ENCODE results near the gene MPPED2.
A peak's percentile ranks its signal among the peaks of the same experiment; 100 is the strongest.

MPPED2 gene

DNA sequence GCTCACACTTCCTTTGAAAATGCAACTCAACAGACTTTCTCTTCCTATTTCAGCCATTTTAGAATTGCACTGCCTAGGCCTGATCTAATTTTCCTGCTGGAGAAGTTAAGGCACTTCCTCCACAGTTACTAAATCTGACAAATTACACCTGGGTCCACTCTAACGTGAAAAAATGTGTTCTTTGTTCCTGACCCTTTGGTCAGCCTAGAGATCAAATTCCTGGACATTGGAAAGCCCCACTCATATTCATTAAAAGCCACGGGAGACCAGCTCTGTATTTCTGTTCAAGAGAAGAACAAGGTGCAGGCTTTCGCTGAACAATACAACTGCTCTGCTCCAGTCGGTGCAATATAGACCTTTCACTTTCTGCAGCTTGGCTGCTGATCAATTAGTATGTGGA is 96.6 kb downstream of the MPPED2 start:
- H3K4me1 Mint-ChIP-seq = no peaks in the 10 kb centered on the region
- no peak overlapping the region for H3K27ac Mint-ChIP-seq
- H3K4me3 Mint-ChIP-seq = no peak overlapping the region
- peaks cover 15% of the 10 kb centered on the region for H3K27me3 Mint-ChIP-seq
- H3K36me3 Mint-ChIP-seq = no peaks in the 10 kb centered on the region
- ATAC-seq = no peak
- no peaks in the 10 kb centered on the region for H3K9me3 Mint-ChIP-seq

DNA sequence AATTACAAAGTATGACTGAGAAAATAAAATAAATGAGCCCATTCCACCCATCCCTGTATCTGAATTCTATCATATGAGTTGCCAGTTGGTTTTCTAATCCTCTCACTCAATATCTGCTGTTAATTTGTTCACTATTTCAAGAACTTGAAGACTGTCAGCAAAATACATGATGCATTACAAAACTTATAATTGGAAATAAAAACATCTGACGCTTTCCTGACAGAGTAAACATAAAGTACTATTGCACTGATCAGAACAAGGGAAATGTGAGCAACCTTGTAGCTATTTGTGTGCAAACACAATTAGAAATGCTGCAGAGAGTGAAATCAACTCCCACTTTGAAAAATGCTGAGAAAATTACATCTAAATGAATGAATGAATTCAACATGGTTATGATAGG is 97.1 kb downstream of the MPPED2 start:
- no peak overlapping the region for H3K4me3 Mint-ChIP-seq
- no peaks in the 10 kb centered on the region for H3K36me3 Mint-ChIP-seq
- H3K9me3 Mint-ChIP-seq = no peaks in the 10 kb centered on the region
- H3K4me1 Mint-ChIP-seq = no peaks in the 10 kb centered on the region
- no peak overlapping the region for H3K27ac Mint-ChIP-seq
- peaks cover 15% of the 10 kb centered on the region for H3K27me3 Mint-ChIP-seq
- no peak for ATAC-seq

DNA sequence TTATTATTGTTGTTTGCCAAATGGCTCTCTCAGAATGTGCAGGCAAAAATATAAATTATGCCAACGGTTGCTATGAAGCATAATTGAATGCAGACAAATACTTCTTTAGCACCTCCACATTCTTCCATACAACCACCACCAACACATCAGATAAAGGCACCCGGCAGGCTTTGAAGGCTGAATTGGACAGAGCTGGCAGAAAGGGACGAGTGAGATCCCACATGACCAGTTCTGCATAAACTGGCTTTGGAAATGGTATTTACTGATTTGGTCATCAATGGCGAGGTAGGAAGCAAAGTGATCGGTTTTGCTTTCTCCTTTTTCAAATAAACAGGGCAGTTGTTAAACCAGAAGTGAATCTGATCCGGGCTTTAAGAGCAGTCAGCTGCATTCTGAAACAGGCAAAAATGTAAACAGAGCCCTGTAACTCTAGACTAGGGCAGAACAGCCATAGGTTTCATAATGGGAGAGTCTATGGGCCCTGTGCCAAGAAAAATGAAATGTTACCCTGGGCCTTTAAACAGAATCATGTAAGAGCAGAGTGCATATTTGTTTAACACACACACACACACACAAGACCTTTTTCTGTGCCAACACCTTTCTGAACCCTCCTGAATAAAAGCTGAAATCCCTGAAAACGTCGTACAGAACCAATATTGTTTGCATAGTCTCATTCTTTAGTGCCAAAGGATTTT is 97.7 kb downstream of the MPPED2 start:
- Mint-ChIP-seq H3K9me3 (no peaks in the 10 kb centered on the region), H3K4me3 (no peak overlapping the region), H3K27ac (no peak overlapping the region), H3K4me1 (no peaks in the 10 kb centered on the region), H3K36me3 (no peaks in the 10 kb centered on the region), H3K27me3 (peaks cover 15% of the 10 kb centered on the region)
- no peak for ATAC-seq

DNA sequence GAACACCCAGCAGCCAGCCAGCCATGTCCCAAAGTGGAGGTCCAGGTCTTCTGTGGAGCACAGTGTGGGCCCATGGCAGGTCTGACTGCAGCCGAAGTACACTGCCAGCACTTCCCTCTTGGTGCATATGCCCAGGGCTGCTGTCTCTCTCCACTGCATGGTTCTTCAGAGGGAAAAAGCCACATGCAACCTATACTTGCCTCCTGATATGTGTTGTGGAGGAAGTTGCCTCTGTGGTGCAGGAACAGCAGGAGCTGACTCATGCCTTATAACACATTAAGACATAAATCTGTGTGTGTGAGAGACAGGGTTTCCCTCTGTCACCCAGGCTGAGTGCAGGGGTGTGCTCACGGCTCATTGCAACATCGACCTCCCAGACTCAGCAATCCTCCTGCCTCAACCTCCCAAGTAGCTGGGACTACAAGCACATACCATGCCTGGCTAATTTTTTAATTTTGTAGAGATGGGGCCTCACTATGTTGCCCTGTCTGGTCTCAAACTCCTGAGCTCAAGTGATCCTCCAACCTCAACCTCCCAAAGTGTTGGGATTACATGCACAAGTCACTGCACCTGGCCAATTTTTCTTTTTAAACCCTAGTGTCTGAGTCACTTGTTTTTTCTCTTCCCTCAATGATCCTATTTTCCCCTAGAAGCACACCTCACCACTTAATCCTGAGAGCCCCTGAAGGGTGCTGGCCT is 98.8 kb downstream of the MPPED2 start:
- Mint-ChIP-seq H3K4me3 (no peak overlapping the region), H3K36me3 (no peaks in the 10 kb centered on the region), H3K27ac (no peak overlapping the region), H3K27me3 (peaks cover 15% of the 10 kb centered on the region), H3K9me3 (no peaks in the 10 kb centered on the region), H3K4me1 (no peaks in the 10 kb centered on the region)
- peak; percentile 20 for ATAC-seq

DNA sequence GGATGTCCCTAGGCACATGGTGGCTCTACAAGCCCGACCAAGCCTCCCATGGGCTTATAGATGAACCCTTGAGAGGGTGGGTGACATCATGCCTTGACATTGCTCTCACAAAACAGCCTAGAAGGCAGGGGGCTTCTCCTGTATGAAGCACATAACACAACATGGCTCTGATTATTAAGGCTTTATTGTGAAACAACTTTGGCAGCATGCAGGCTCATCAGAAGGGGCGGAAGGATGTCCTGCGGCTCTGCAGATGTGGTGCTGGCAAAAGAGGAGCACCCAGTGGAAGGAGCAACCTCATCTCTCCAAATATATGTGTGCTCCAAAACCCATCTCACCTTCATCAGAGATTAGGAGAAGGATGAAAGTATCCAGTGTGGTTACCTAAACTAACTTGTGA is 100.4 kb downstream of the MPPED2 start:
- H3K36me3 Mint-ChIP-seq = no peaks in the 10 kb centered on the region
- no peak overlapping the region for H3K27ac Mint-ChIP-seq
- H3K9me3 Mint-ChIP-seq = no peaks in the 10 kb centered on the region
- H3K4me1 Mint-ChIP-seq = no peaks in the 10 kb centered on the region
- ATAC-seq = no peak
- no peak overlapping the region for H3K4me3 Mint-ChIP-seq
- H3K27me3 Mint-ChIP-seq = peaks cover 15% of the 10 kb centered on the region

DNA sequence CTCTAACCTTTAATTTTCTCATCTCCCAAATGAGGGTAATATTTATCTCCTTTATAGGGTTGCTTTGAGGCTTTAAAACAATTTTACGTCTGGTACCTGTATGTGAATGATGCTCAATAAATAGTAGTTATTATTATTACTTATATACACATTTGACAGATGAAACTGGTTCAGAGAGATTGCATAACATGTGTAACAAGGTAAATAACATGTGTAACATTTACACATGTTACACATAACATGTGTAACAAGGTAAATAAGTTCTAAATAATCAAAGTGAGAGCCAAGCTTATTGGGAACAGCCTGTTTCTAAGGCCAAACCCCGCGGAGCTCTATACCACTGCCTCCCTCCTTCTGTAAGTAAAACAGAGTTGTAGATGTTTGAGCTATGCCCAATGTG is 100.9 kb downstream of the MPPED2 start:
- Mint-ChIP-seq H3K4me1 (no peaks in the 10 kb centered on the region), H3K36me3 (no peaks in the 10 kb centered on the region), H3K27me3 (peaks cover 15% of the 10 kb centered on the region), H3K9me3 (no peaks in the 10 kb centered on the region), H3K4me3 (no peak overlapping the region), H3K27ac (no peak overlapping the region)
- ATAC-seq = no peak

DNA sequence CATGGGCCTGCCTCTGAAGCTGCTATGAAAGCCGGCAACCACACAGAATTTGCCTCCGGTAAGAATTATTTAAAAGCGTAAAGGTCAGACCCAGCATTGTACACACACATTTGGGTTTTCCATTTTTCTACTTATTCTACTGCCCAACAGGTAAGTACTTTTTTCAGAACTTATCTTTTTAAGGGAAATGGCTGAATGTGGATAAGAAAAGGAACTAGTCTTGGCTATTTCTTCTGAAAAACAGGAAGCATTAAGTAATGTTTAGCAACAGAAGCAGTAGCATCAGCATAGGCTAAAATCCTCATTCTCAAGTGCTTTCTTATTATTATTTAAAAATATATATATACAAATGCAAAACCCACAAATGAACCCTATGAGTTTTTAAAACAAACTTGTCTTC is 103.1 kb downstream of the MPPED2 start:
- Mint-ChIP-seq H3K36me3 (no peaks in the 10 kb centered on the region), H3K27me3 (peaks cover 22% of the 10 kb centered on the region), H3K9me3 (no peaks in the 10 kb centered on the region), H3K27ac (no peak overlapping the region), H3K4me1 (no peaks in the 10 kb centered on the region), H3K4me3 (no peak overlapping the region)
- ATAC-seq = no peak

DNA sequence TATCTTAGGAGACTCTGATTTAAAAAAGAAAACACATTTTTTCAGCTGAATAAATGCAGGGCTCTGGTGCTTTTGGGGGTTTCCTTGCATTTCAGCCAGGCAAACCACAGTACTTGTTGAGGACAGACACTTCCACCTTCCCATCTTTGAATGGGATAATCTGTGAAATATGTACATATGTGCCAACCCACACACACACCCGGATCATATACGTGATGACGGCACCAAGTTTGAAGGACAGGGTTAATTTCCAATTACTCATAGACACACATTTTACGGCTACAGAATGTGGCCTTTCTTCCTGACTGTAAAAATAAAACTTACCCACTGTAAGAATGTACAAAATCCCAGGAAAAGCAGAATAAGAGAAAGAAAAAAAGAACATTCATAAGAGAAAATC is 104.4 kb downstream of the MPPED2 start:
- Mint-ChIP-seq H3K27me3 (peaks cover 22% of the 10 kb centered on the region), H3K4me3 (no peak overlapping the region), H3K9me3 (no peaks in the 10 kb centered on the region), H3K4me1 (no peaks in the 10 kb centered on the region), H3K27ac (no peak overlapping the region), H3K36me3 (no peaks in the 10 kb centered on the region)
- ATAC-seq = no peak

DNA sequence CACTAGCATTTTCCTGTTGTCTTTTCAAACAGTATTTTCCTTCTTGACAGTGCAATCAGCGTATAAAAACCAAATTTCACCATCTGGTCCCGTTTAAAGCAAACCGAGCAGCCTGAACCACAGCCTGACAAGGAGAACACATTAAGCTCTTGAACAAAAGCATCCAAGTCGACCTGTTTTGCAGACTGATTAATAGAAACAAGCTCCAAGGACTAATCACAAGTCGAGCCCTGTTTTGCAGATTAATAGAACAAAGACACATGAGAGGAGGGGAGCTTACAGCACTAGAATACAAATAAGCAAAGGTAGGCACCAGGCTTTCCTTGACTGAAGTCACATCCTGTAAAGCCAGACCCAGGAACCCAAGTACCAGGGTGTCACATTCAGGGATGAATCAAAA is 104.8 kb downstream of the MPPED2 start:
- Mint-ChIP-seq H3K9me3 (no peaks in the 10 kb centered on the region), H3K36me3 (no peaks in the 10 kb centered on the region), H3K27me3 (peaks cover 20% of the 10 kb centered on the region), H3K4me1 (no peaks in the 10 kb centered on the region), H3K4me3 (no peak overlapping the region), H3K27ac (no peak overlapping the region)
- ATAC-seq = no peak

DNA sequence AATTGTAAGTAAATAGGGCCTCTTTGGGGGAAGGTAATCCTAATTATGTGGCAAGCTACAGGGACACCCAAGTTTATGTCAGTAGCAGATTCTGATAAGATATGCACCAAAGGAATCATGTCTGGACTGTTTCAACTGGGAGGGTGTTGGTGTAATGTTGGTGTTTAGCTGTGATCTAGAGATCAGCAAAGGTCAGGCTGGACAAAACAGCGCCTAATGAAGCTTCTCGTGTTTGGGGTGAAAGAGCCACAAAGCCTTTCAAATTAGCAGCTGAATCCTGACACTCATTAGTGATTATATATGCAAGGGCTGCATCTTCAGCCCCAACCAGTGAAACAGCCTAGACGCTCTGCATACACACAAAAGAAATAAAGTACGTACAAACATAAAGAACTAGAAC is 106.3 kb downstream of the MPPED2 start:
- Mint-ChIP-seq H3K4me3 (no peak overlapping the region), H3K36me3 (no peaks in the 10 kb centered on the region), H3K4me1 (no peaks in the 10 kb centered on the region), H3K27ac (no peak overlapping the region), H3K27me3 (peaks cover 20% of the 10 kb centered on the region), H3K9me3 (no peaks in the 10 kb centered on the region)
- no peak for ATAC-seq

DNA sequence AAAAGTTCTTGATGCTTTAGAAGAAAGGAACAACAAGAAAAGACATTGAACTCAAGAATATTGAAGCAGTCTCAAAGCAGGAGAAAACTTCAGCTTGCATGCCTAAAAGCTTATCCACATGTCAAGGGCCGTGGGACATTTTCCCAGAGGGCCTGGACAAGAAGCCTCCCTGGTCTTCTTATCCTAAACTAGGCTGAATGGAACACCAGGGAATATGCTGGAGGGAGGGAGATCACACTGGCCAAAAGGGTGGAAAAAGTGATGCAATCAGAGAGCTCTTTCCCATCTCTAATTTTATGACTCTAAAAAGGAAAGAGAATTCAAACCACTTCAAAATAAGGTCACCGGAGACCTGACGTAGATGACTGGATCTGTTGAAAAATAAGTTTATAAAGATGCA is 107.2 kb downstream of the MPPED2 start:
- Mint-ChIP-seq H3K36me3 (no peaks in the 10 kb centered on the region), H3K4me1 (no peaks in the 10 kb centered on the region), H3K4me3 (no peak overlapping the region), H3K27me3 (peaks cover 20% of the 10 kb centered on the region), H3K9me3 (no peaks in the 10 kb centered on the region), H3K27ac (no peak overlapping the region)
- no peak for ATAC-seq

DNA sequence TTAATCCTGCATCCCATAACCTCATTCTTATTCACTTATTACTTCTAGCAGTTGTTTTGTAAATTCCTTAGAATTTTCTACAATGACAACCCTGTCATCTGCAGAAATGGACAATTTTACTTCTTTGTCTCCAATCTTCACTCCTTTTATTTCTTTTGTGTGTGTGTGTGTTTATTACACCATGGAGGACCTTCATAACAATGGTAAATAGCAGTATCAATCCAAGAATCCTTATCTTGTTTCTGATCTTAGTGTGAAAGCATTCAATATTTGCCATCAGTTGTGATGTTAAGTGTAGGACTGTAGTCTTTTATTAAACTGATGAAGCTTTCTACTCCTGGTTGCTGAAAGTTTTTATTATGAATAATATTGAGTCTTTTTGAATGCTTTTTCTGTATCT is 109.1 kb downstream of the MPPED2 start:
- no peak overlapping the region for H3K27ac Mint-ChIP-seq
- H3K27me3 Mint-ChIP-seq = peaks cover 20% of the 10 kb centered on the region
- ATAC-seq = no peak
- no peaks in the 10 kb centered on the region for H3K4me1 Mint-ChIP-seq
- H3K4me3 Mint-ChIP-seq = no peak overlapping the region
- H3K36me3 Mint-ChIP-seq = no peaks in the 10 kb centered on the region
- H3K9me3 Mint-ChIP-seq = no peaks in the 10 kb centered on the region

DNA sequence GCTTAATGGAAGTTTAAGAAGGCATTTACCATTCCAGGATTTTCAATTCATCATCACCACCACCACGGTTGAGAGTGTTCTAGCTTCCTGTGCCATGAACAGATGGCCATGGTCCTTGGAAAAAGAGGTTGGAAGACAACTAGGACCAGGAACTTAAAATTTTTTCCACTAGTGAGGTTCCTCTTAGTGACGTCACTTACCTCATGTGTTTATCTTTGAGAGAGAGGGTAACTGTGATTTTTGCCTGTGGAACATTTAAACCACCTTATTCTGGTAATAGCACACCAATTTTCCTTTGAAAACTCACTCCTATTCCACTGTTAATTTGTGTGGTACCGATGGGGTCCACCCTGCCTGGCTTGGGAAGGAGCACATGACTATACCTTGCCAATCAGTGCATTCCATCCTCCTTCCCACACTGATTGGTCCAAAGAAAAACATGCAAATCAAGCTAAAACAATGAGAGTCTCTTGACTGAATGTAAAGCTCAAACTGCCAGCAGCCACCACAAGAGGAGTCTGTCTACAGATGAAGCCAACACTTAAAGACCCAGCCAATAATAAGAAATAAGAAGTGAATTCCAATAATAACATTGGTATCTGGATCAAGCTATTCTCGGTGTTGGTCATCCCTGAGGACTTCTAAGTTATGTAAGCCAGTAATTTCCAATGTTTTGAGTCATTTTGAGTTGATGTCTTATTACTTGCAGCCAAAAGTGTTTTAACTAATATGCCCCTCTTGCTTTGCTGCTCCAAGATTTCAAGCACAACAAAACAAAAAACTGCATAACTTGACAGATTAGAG is 111.8 kb downstream of the MPPED2 start:
- Mint-ChIP-seq H3K4me3 (no peak overlapping the region), H3K36me3 (no peaks in the 10 kb centered on the region), H3K27me3 (peaks cover 20% of the 10 kb centered on the region), H3K9me3 (no peaks in the 10 kb centered on the region), H3K4me1 (no peaks in the 10 kb centered on the region), H3K27ac (no peak overlapping the region)
- ATAC-seq = no peak

DNA sequence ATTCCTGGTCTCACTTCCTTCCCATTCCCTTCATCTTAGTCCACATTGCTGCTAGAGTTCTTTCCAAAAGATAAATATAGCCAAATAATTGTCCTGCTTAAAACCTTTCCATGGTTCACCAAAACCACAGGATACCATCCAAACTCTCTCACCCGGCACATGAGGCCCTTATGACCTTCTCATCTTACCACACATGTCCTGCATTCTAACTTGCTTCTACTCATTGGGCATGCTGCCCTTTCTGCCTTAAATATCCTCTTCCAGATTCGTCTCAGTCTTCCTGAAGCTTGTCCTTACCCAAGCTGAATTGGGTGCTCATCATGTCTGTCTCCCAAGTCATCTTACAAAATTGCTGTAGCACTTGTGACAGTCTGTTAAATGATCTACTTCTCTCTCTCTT is 114.9 kb downstream of the MPPED2 start:
- H3K9me3 Mint-ChIP-seq = no peaks in the 10 kb centered on the region
- H3K4me3 Mint-ChIP-seq = no peak overlapping the region

DNA sequence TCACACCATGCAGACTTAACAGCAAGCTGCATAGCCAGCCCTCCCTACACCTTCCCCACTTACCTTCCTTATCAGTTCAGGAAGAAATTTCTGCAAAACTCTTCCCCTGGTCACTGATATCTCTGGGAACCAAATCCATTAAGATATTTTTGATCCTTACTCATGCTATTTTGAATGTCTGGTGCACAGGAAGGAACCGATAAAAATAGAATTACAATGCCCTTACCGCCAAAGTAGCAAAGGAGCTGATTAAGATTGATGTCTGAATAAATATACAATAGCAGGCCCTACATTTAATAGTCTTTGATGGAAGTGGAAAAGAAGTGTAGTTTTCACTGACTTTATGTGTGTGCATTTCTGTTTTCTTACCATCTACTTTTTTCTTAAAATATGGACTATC is 117.3 kb downstream of the MPPED2 start:
- no peaks in the 10 kb centered on the region for H3K36me3 Mint-ChIP-seq
- H3K27ac Mint-ChIP-seq = no peak overlapping the region
- no peaks in the 10 kb centered on the region for H3K27me3 Mint-ChIP-seq
- no peaks in the 10 kb centered on the region for H3K9me3 Mint-ChIP-seq
- H3K4me3 Mint-ChIP-seq = no peak overlapping the region
- no peaks in the 10 kb centered on the region for H3K4me1 Mint-ChIP-seq
- ATAC-seq = no peak

More for the DNA sequence above, 114.9 kb downstream of the MPPED2 start:
- Mint-ChIP-seq H3K27ac (no peak overlapping the region), H3K27me3 (no peaks in the 10 kb centered on the region), H3K36me3 (no peaks in the 10 kb centered on the region), H3K4me1 (no peaks in the 10 kb centered on the region)
- ATAC-seq = no peak

DNA sequence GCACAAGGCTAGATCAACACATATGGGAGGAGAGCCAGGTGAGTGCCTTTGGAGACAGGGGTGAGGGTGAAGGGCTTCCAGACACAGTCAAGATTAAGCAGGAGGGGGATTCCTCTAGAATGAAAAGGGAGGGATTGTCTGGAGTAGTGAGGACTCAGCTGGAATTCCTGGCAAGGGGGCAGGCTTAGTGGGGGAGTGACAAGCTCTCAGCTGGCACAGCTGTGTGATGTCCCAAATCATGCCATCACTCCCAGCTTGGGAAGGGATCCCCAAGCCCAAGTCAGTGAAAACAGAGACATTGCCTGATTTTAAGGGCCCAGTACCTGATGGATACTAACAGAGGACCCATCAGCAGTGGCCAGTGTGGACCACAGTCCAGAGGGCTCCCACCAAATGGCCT is 119.0 kb downstream of the MPPED2 start:
- Mint-ChIP-seq H3K27ac (no peak overlapping the region), H3K36me3 (no peaks in the 10 kb centered on the region), H3K27me3 (no peaks in the 10 kb centered on the region), H3K4me3 (no peak overlapping the region), H3K9me3 (no peaks in the 10 kb centered on the region), H3K4me1 (no peaks in the 10 kb centered on the region)
- no peak for ATAC-seq

Measured in stimulated activated memory B cell treated with anti-CD40 and anti-IgM and Interleukin-4, amounts not matched to agents 10 μg/mL and 1 μg/mL and 100 μg/mL, for 72 hours (primary cell).